Stimulated activated naive CD8-positive, alpha-beta T cell treated with anti-CD3 and anti-CD28 coated beads, Interleukin-15, Interleukin-2, amounts not matched to agents 100 ng/mL and 50 ng/mL, for 24 hours (primary cell): Measurements from ENCODE around the gene A2M.
"Not testable (repeated sequence)": the region's sequence is repeated elsewhere in the genome, so short reads cannot be mapped to it uniquely, and the experiment has no call there.

Experiments used
- H3K27ac Mint-ChIP-seq: one replicate; pipeline ENCODE4 v1.8.0; 2021; ENCODE audit warnings: mild to moderate bottlenecking, mixed read lengths
- H3K27me3 Mint-ChIP-seq: one replicate; pipeline ENCODE4 v1.8.0; 2021; ENCODE audit warnings: mixed read lengths
- H3K36me3 Mint-ChIP-seq: one replicate; pipeline ENCODE4 v1.8.0; 2021; ENCODE audit warnings: low read depth, mixed read lengths
- H3K4me1 Mint-ChIP-seq: one replicate; pipeline ENCODE4 v1.8.0; 2021; ENCODE audit warnings: low read depth, mixed read lengths
- H3K4me3 Mint-ChIP-seq: one replicate; pipeline ENCODE4 v1.8.0; 2021; ENCODE audit warnings: mild to moderate bottlenecking, mixed read lengths
- H3K9me3 Mint-ChIP-seq: one replicate; pipeline ENCODE4 v1.8.0; 2021; ENCODE audit warnings: mixed read lengths

Gene A2M

GRCh38 chr12:9115731-9116559, at the start of gene A2M:
Gene A2M, minus strand, starts transcription at chr12:9115919. Its CDS starts 70 bp downstream, at chr12:9115849.
- H3K36me3 Mint-ChIP-seq, result no peaks in the 10 kb centered on the region
- H3K9me3 Mint-ChIP-seq, result no peaks in the 10 kb centered on the region
- no peaks in the 10 kb centered on the region for H3K27me3 Mint-ChIP-seq

GRCh38 chr12:9163392-9163791, 47.7 kb upstream of the A2M start:
- H3K4me1 Mint-ChIP-seq, result no peaks in the 10 kb centered on the region
- no peaks in the 10 kb centered on the region for H3K27me3 Mint-ChIP-seq
- H3K9me3 Mint-ChIP-seq, result no peaks in the 10 kb centered on the region
- H3K27ac Mint-ChIP-seq, result no peak overlapping the region
- H3K36me3 Mint-ChIP-seq, result no peaks in the 10 kb centered on the region
- no peak overlapping the region for H3K4me3 Mint-ChIP-seq

More at GRCh38 chr12:9115731-9116559, at the start of gene A2M:
- Mint-ChIP-seq H3K27ac (no peak within 1 kb of the TSS), H3K4me3 (no peak within 1 kb of the TSS), H3K4me1 (peaks cover 25% of the 10 kb centered on the region)

GRCh38 chr12:9156119-9156518, 40.4 kb upstream of the A2M start:
- H3K9me3 Mint-ChIP-seq, result no peaks in the 10 kb centered on the region
- H3K4me3 Mint-ChIP-seq, result no peak overlapping the region
- H3K4me1 Mint-ChIP-seq, result no peaks in the 10 kb centered on the region
- no peaks in the 10 kb centered on the region for H3K27me3 Mint-ChIP-seq
- no peaks in the 10 kb centered on the region for H3K36me3 Mint-ChIP-seq
- no peak overlapping the region for H3K27ac Mint-ChIP-seq

- peaks cover 11% of the 10 kb centered on the region for H3K9me3 Mint-ChIP-seq
- H3K36me3 Mint-ChIP-seq, result peaks cover 12% of the 10 kb centered on the region
- peaks cover 21% of the 10 kb centered on the region for H3K4me1 Mint-ChIP-seq
- H3K27me3 Mint-ChIP-seq, result no peaks in the 10 kb centered on the region
- H3K27ac Mint-ChIP-seq, result no peak overlapping the region
- H3K4me3 Mint-ChIP-seq, result no peak overlapping the region
Observed at GRCh38 chr12:9149372-9149771, 33.7 kb upstream of the A2M start.

- Mint-ChIP-seq H3K9me3 (peaks cover 12% of the 10 kb centered on the region), H3K4me3 (no peak overlapping the region), H3K4me1 (peaks cover 21% of the 10 kb centered on the region), H3K27ac (no peak overlapping the region), H3K27me3 (no peaks in the 10 kb centered on the region), H3K36me3 (peaks cover 12% of the 10 kb centered on the region)
Observed at GRCh38 chr12:9148926-9149325, 33.2 kb upstream of the A2M start.

- Mint-ChIP-seq H3K27me3 (no peaks in the 10 kb centered on the region), H3K9me3 (peaks cover 14% of the 10 kb centered on the region), H3K4me3 (no peak overlapping the region), H3K27ac (peak overlapping the region; percentile 33), H3K36me3 (peaks cover 12% of the 10 kb centered on the region), H3K4me1 (peaks cover 21% of the 10 kb centered on the region)
Observed at GRCh38 chr12:9147461-9147860, 31.7 kb upstream of the A2M start.

- peaks cover 12% of the 10 kb centered on the region for H3K36me3 Mint-ChIP-seq
- no peaks in the 10 kb centered on the region for H3K27me3 Mint-ChIP-seq
- H3K9me3 Mint-ChIP-seq, result peaks cover 14% of the 10 kb centered on the region
- H3K4me3 Mint-ChIP-seq, result no peak overlapping the region
- peaks cover 21% of the 10 kb centered on the region for H3K4me1 Mint-ChIP-seq
- H3K27ac Mint-ChIP-seq, result no peak overlapping the region
Observed at GRCh38 chr12:9144730-9145106, 29.0 kb upstream of the A2M start.

GRCh38 chr12:9143929-9144729, 28.4 kb upstream of the A2M start:
- Mint-ChIP-seq H3K27ac (no peak overlapping the region), H3K4me1 (peaks cover 21% of the 10 kb centered on the region)

GRCh38 chr12:9143137-9143536, 27.4 kb upstream of the A2M start:
- Mint-ChIP-seq H3K36me3 (peaks cover 12% of the 10 kb centered on the region), H3K4me3 (no peak overlapping the region), H3K27ac (no peak overlapping the region), H3K4me1 (peaks cover 21% of the 10 kb centered on the region), H3K27me3 (no peaks in the 10 kb centered on the region), H3K9me3 (peaks cover 14% of the 10 kb centered on the region)

More at GRCh38 chr12:9143929-9144729, 28.4 kb upstream of the A2M start:
- Mint-ChIP-seq H3K27me3 (no peaks in the 10 kb centered on the region), H3K4me3 (no peak overlapping the region), H3K9me3 (peaks cover 14% of the 10 kb centered on the region), H3K36me3 (peaks cover 12% of the 10 kb centered on the region)

- H3K4me1 Mint-ChIP-seq, H3K36me3 Mint-ChIP-seq, H3K27ac Mint-ChIP-seq, H3K9me3 Mint-ChIP-seq, H3K4me3 Mint-ChIP-seq, H3K27me3 Mint-ChIP-seq: not testable (repeated sequence)
Observed at GRCh38 chr12:9139588-9140290, 24.0 kb upstream of the A2M start.

GRCh38 chr12:9135903-9136310, 20.2 kb upstream of the A2M start:
- peaks cover 1% of the 10 kb centered on the region for H3K9me3 Mint-ChIP-seq
- no peaks in the 10 kb centered on the region for H3K27me3 Mint-ChIP-seq
- H3K4me3 Mint-ChIP-seq, result no peak overlapping the region
- no peaks in the 10 kb centered on the region for H3K4me1 Mint-ChIP-seq
- H3K27ac Mint-ChIP-seq, result no peak overlapping the region
- no peaks in the 10 kb centered on the region for H3K36me3 Mint-ChIP-seq

- H3K36me3 Mint-ChIP-seq, result no peaks in the 10 kb centered on the region
- H3K27me3 Mint-ChIP-seq, result no peaks in the 10 kb centered on the region
- no peak overlapping the region for H3K27ac Mint-ChIP-seq
- H3K4me3 Mint-ChIP-seq, result no peak overlapping the region
- H3K9me3 Mint-ChIP-seq, result peaks cover 9% of the 10 kb centered on the region
- no peaks in the 10 kb centered on the region for H3K4me1 Mint-ChIP-seq
Observed at GRCh38 chr12:9134981-9135628, 19.4 kb upstream of the A2M start.

- no peaks in the 10 kb centered on the region for H3K27me3 Mint-ChIP-seq
- H3K4me1 Mint-ChIP-seq, result no peaks in the 10 kb centered on the region
- H3K4me3 Mint-ChIP-seq, result no peak overlapping the region
- H3K36me3 Mint-ChIP-seq, result peaks cover 3% of the 10 kb centered on the region
- peak overlapping the region; percentile 33 for H3K27ac Mint-ChIP-seq
- H3K9me3 Mint-ChIP-seq, result peaks cover 9% of the 10 kb centered on the region
Observed at GRCh38 chr12:9133216-9133916, 17.6 kb upstream of the A2M start.

- no peak overlapping the region for H3K4me3 Mint-ChIP-seq
- peaks cover 3% of the 10 kb centered on the region for H3K36me3 Mint-ChIP-seq
- H3K27ac Mint-ChIP-seq, result no peak overlapping the region
- no peaks in the 10 kb centered on the region for H3K27me3 Mint-ChIP-seq
- no peaks in the 10 kb centered on the region for H3K4me1 Mint-ChIP-seq
- peaks cover 9% of the 10 kb centered on the region for H3K9me3 Mint-ChIP-seq
Observed at GRCh38 chr12:9132008-9132535, 16.4 kb upstream of the A2M start.
